ENCODE results near the gene FAM151A.
A peak's percentile ranks its signal among the peaks of the same experiment; 100 is the strongest.

Gene FAM151A

GRCh38 chr1:54602554-54602953 lies 20.8 kb downstream of the FAM151A start:
- H3K4ac ChIP-seq (ENCODE audit: low read length) = no peak overlapping the region
- H3K14ac ChIP-seq (ENCODE audit: low read length) = no peak overlapping the region
- WGBS, 2 donors (ENCODE audit: extremely low coverage in 2 of 2, insufficient read length in 2 of 2, insufficient replicate concordance in 1 of 2) = no CpG with 5 or more reads among the region's 18 CpGs
- peak overlapping the region; percentile 19 for H3K18ac ChIP-seq (ENCODE audit: low read length)
- H2AK5ac ChIP-seq (ENCODE audit: low read depth, low read length) = peak overlapping the region; percentile 51
- no peak overlapping the region for H2BK5ac ChIP-seq (ENCODE audit: low read length)
- no peak overlapping the region for H3K4me3 ChIP-seq (ENCODE audit: low read length in 2 of 2)
- H3K9ac ChIP-seq (ENCODE audit: low read depth, low read length, poor library complexity) = no peak overlapping the region
- DNase-seq (ENCODE audit: low spot score) = no peak
- H3K79me1 ChIP-seq (ENCODE audit: low read depth, low read length) = no peaks in the 10 kb centered on the region
- no peak overlapping the region for H4K91ac ChIP-seq (ENCODE audit: low read depth, low read length, poor library complexity)
- peaks cover 0 to 5% of the 10 kb centered on the region in 2 donors for H3K4me1 ChIP-seq (ENCODE audit: control insufficient read depth in 2 of 2, insufficient read depth in 1 of 2, low read depth in 1 of 2, low read length in 2 of 2)
- H3K36me3 ChIP-seq (replicated peaks in 1 of 2; ENCODE audit: control insufficient read depth in 2 of 2, insufficient read depth in 2 of 2, low read length in 2 of 2) = peaks cover 0 to 2% of the 10 kb centered on the region in 2 donors
- H4K8ac ChIP-seq (ENCODE audit: low read depth, low read length) = no peak overlapping the region
- peak overlapping the region; percentile 8 for H3K23ac ChIP-seq (ENCODE audit: low read depth, low read length, poor library complexity)
- no peak overlapping the region for H2BK120ac ChIP-seq (ENCODE audit: low read depth, low read length)
- no peak overlapping the region for H3K4me2 ChIP-seq (ENCODE audit: insufficient read depth, low read length, poor library complexity, severe bottlenecking)
- H3K27me3 ChIP-seq (ENCODE audit: control insufficient read depth in 3 of 3, insufficient read depth in 3 of 3, low read depth in 1 of 3, low read length in 3 of 3) = no peaks in the 10 kb centered on the region
- H2BK15ac ChIP-seq (ENCODE audit: low read length) = peak overlapping the region; percentile 34
- H2AFZ ChIP-seq (ENCODE audit: low read length) = no peak overlapping the region
- no peak overlapping the region for H2BK12ac ChIP-seq (ENCODE audit: low read length)
- H3K9me3 ChIP-seq (replicated peaks in 1 of 2; ENCODE audit: control insufficient read depth in 2 of 2, insufficient read depth in 1 of 2, low read depth in 1 of 2, low read length in 2 of 2) = peaks cover 0 to 2% of the 10 kb centered on the region in 2 donors
- no peak overlapping the region for H3K27ac ChIP-seq (replicated peaks; ENCODE audit: low read length)

DNA sequence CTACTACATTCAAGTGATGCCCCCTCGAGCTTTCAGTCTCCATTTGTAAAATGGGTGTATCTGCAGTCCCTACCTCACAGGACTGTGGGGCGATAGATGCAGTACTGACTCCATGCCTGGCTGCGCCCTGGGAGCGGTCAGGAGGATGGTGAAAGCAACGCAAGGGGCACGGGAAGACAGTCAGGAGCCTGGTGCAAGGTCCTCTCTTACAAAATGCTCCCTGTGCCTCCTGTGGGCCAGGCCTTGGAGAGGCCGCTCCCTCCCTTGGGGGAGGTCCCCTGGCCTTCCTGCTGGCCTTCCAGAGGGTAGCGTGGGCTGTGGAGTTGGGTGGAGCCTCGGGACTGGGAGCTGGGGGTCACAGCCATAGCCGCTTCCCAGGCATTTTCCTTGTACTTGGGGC lies 21.6 kb downstream of the FAM151A start:
- peak overlapping the region; percentile 56 for H2BK5ac ChIP-seq (ENCODE audit: low read length)
- no peaks in the 10 kb centered on the region for H3K79me1 ChIP-seq (ENCODE audit: low read depth, low read length)
- no peak overlapping the region for H3K4me3 ChIP-seq (ENCODE audit: low read length in 2 of 2)
- H3K4me2 ChIP-seq (ENCODE audit: insufficient read depth, low read length, poor library complexity, severe bottlenecking) = no peak overlapping the region
- no peak overlapping the region for H2AFZ ChIP-seq (ENCODE audit: low read length)
- WGBS, 2 donors (ENCODE audit: extremely low coverage in 2 of 2, insufficient read length in 2 of 2, insufficient replicate concordance in 1 of 2) = no CpG with 5 or more reads among the region's 10 CpGs
- H3K18ac ChIP-seq (ENCODE audit: low read length) = peak overlapping the region; percentile 49
- peak overlapping the region; percentile 80 for H2AK5ac ChIP-seq (ENCODE audit: low read depth, low read length)
- H4K91ac ChIP-seq (ENCODE audit: low read depth, low read length, poor library complexity) = no peak overlapping the region
- no peak overlapping the region for H3K14ac ChIP-seq (ENCODE audit: low read length)
- DNase-seq (ENCODE audit: low spot score) = no peak
- H3K4ac ChIP-seq (ENCODE audit: low read length) = no peak overlapping the region
- peaks cover 0 to 5% of the 10 kb centered on the region in 2 donors for H3K4me1 ChIP-seq (ENCODE audit: control insufficient read depth in 2 of 2, insufficient read depth in 1 of 2, low read depth in 1 of 2, low read length in 2 of 2)
- no peak overlapping the region for H2BK120ac ChIP-seq (ENCODE audit: low read depth, low read length)
- peak overlapping the region; percentile 6 for H2BK15ac ChIP-seq (ENCODE audit: low read length)
- no peak overlapping the region for H3K9ac ChIP-seq (ENCODE audit: low read depth, low read length, poor library complexity)
- peaks cover 0 to 2% of the 10 kb centered on the region in 2 donors for H3K36me3 ChIP-seq (replicated peaks in 1 of 2; ENCODE audit: control insufficient read depth in 2 of 2, insufficient read depth in 2 of 2, low read length in 2 of 2)
- H3K9me3 ChIP-seq (replicated peaks in 1 of 2; ENCODE audit: control insufficient read depth in 2 of 2, insufficient read depth in 1 of 2, low read depth in 1 of 2, low read length in 2 of 2) = peaks cover 0 to 2% of the 10 kb centered on the region in 2 donors
- H3K27me3 ChIP-seq (ENCODE audit: control insufficient read depth in 3 of 3, insufficient read depth in 3 of 3, low read depth in 1 of 3, low read length in 3 of 3) = no peaks in the 10 kb centered on the region
- no peak overlapping the region for H3K27ac ChIP-seq (replicated peaks; ENCODE audit: low read length)
- H3K23ac ChIP-seq (ENCODE audit: low read depth, low read length, poor library complexity) = peak overlapping the region; percentile 60
- H2BK12ac ChIP-seq (ENCODE audit: low read length) = no peak overlapping the region
- no peak overlapping the region for H4K8ac ChIP-seq (ENCODE audit: low read depth, low read length)

DNA sequence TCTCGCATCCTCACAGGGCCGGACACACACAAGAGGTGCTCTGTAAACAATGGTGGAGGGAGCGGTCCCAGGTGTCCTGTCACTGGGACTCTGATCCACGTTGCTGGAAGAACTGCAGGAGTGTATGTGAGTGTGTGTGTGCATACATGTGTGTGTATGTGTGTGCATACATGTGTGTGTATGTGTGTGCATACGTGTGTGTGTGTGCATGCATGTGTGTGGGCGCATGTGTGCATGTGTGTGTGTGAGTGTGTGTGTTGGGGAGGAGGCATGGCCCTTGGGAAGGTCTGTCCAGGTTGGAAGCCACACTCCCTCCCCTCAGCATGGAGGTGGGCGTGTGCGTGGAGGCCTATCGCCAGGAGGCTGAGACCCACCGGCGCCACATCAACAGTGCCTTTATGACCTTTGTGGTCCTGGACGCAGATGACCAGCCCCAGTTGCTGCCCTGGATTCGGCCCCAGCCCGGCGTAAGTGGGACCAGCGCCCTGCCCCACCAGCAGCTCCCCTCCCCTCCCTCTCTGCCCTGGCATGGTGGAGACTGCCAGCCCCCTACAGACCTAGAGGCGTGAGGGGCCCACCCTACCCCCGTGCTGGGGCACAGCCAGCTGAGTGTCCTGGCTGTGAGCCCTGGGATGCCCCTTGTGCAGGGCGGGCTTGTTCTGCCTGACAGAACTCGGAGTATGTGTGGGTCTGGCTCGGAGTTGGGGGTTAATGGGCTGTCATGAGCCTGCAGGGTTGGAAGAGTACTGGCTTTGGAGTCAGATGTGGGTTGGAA lies 22.2 kb downstream of the FAM151A start:
- H4K91ac ChIP-seq (ENCODE audit: low read depth, low read length, poor library complexity) = no peak overlapping the region
- no peak overlapping the region for H2BK120ac ChIP-seq (ENCODE audit: low read depth, low read length)
- H3K27ac ChIP-seq (replicated peaks; ENCODE audit: low read length) = no peak overlapping the region
- H4K8ac ChIP-seq (ENCODE audit: low read depth, low read length) = no peak overlapping the region
- no peak overlapping the region for H2BK12ac ChIP-seq (ENCODE audit: low read length)
- H2BK5ac ChIP-seq (ENCODE audit: low read length) = peak overlapping the region; percentile 56
- peaks cover 0 to 2% of the 10 kb centered on the region in 2 donors for H3K9me3 ChIP-seq (replicated peaks in 1 of 2; ENCODE audit: control insufficient read depth in 2 of 2, insufficient read depth in 1 of 2, low read depth in 1 of 2, low read length in 2 of 2)
- peak overlapping the region; percentile 6 for H2BK15ac ChIP-seq (ENCODE audit: low read length)
- H2AFZ ChIP-seq (ENCODE audit: low read length) = no peak overlapping the region
- H2AK5ac ChIP-seq (ENCODE audit: low read depth, low read length) = peak overlapping the region; percentile 80
- peak overlapping the region in 1 of 2 donors; percentile 32 for H3K4me3 ChIP-seq (ENCODE audit: low read length in 2 of 2)
- no CpG with 5 or more reads among the region's 21 CpGs for WGBS, 2 donors (ENCODE audit: extremely low coverage in 2 of 2, insufficient read length in 2 of 2, insufficient replicate concordance in 1 of 2)
- H3K36me3 ChIP-seq (replicated peaks in 1 of 2; ENCODE audit: control insufficient read depth in 2 of 2, insufficient read depth in 2 of 2, low read length in 2 of 2) = peaks cover 0 to 2% of the 10 kb centered on the region in 2 donors
- no peaks in the 10 kb centered on the region for H3K27me3 ChIP-seq (ENCODE audit: control insufficient read depth in 3 of 3, insufficient read depth in 3 of 3, low read depth in 1 of 3, low read length in 3 of 3)
- no peaks in the 10 kb centered on the region for H3K79me1 ChIP-seq (ENCODE audit: low read depth, low read length)
- H3K9ac ChIP-seq (ENCODE audit: low read depth, low read length, poor library complexity) = peak overlapping the region; percentile 50
- peak overlapping the region; percentile 10 for H3K4ac ChIP-seq (ENCODE audit: low read length)
- peak overlapping the region; percentile 68 for H3K23ac ChIP-seq (ENCODE audit: low read depth, low read length, poor library complexity)
- peak overlapping the region; percentile 79 for H3K14ac ChIP-seq (ENCODE audit: low read length)
- H3K4me2 ChIP-seq (ENCODE audit: insufficient read depth, low read length, poor library complexity, severe bottlenecking) = no peak overlapping the region
- no peak for DNase-seq (ENCODE audit: low spot score)
- H3K4me1 ChIP-seq (ENCODE audit: control insufficient read depth in 2 of 2, insufficient read depth in 1 of 2, low read depth in 1 of 2, low read length in 2 of 2) = peaks cover 0 to 5% of the 10 kb centered on the region in 2 donors
- peak overlapping the region; percentile 35 for H3K18ac ChIP-seq (ENCODE audit: low read length)

- H3K79me1 ChIP-seq (ENCODE audit: low read depth, low read length) = no peaks in the 10 kb centered on the region
- no peak overlapping the region for H3K4me3 ChIP-seq (ENCODE audit: low read length in 2 of 2)
- no peak overlapping the region for H2AFZ ChIP-seq (ENCODE audit: low read length)
- no peak overlapping the region for H2BK5ac ChIP-seq (ENCODE audit: low read length)
- H2BK15ac ChIP-seq (ENCODE audit: low read length) = peak overlapping the region; percentile 21
- no peak overlapping the region for H3K18ac ChIP-seq (ENCODE audit: low read length)
- H4K8ac ChIP-seq (ENCODE audit: low read depth, low read length) = no peak overlapping the region
- no peak for DNase-seq (ENCODE audit: low spot score)
- H2BK12ac ChIP-seq (ENCODE audit: low read length) = no peak overlapping the region
- H3K9ac ChIP-seq (ENCODE audit: low read depth, low read length, poor library complexity) = no peak overlapping the region
- no CpG with 5 or more reads among the region's 13 CpGs for WGBS, 2 donors (ENCODE audit: extremely low coverage in 2 of 2, insufficient read length in 2 of 2, insufficient replicate concordance in 1 of 2)
- no peak overlapping the region for H3K23ac ChIP-seq (ENCODE audit: low read depth, low read length, poor library complexity)
- H3K36me3 ChIP-seq (replicated peaks in 1 of 2; ENCODE audit: control insufficient read depth in 2 of 2, insufficient read depth in 2 of 2, low read length in 2 of 2) = peaks cover 0 to 2% of the 10 kb centered on the region in 2 donors
- no peak overlapping the region for H3K4me2 ChIP-seq (ENCODE audit: insufficient read depth, low read length, poor library complexity, severe bottlenecking)
- no peak overlapping the region for H3K27ac ChIP-seq (replicated peaks; ENCODE audit: low read length)
- no peak overlapping the region for H3K14ac ChIP-seq (ENCODE audit: low read length)
- peaks cover 0 to 2% of the 10 kb centered on the region in 2 donors for H3K9me3 ChIP-seq (replicated peaks in 1 of 2; ENCODE audit: control insufficient read depth in 2 of 2, insufficient read depth in 1 of 2, low read depth in 1 of 2, low read length in 2 of 2)
- H2AK5ac ChIP-seq (ENCODE audit: low read depth, low read length) = peak overlapping the region; percentile 42
- no peak overlapping the region for H4K91ac ChIP-seq (ENCODE audit: low read depth, low read length, poor library complexity)
- no peaks in the 10 kb centered on the region for H3K27me3 ChIP-seq (ENCODE audit: control insufficient read depth in 3 of 3, insufficient read depth in 3 of 3, low read depth in 1 of 3, low read length in 3 of 3)
- no peak overlapping the region for H2BK120ac ChIP-seq (ENCODE audit: low read depth, low read length)
- H3K4me1 ChIP-seq (ENCODE audit: control insufficient read depth in 2 of 2, insufficient read depth in 1 of 2, low read depth in 1 of 2, low read length in 2 of 2) = peaks cover 0 to 5% of the 10 kb centered on the region in 2 donors
- no peak overlapping the region for H3K4ac ChIP-seq (ENCODE audit: low read length)
Measured at GRCh38 chr1:54599211-54599823, 24.0 kb downstream of the FAM151A start.
